HK-2 (cell line): ENCODE results near the gene AFF1.
"Not testable (repeated sequence)": the region's sequence is repeated elsewhere in the genome, so short reads cannot be mapped to it uniquely, and the experiment has no call there.

Experiments used
- DNase-seq: peaks from one replicate; pipeline ENCODE4 v3.0.0-alpha.2; 2018; ENCODE audit not compliant: unreplicated experiment

Gene AFF1

GRCh38 chr4:87036713-87037112 lies 101.9 kb downstream of the AFF1 start:
- no peak for DNase-seq

GRCh38 chr4:87037171-87037570 lies 102.4 kb downstream of the AFF1 start:
- DNase-seq: not testable (repeated sequence)

- no peak for DNase-seq
Observed at GRCh38 chr4:87037671-87038334, 103.0 kb downstream of the AFF1 start.

GRCh38 chr4:87038837-87039615 lies 104.2 kb downstream of the AFF1 start:
- peak; percentile 90 for DNase-seq

- DNase-seq: no peak
Observed at GRCh38 chr4:87041141-87041540, 106.3 kb downstream of the AFF1 start.

- DNase-seq: no peak
Observed at GRCh38 chr4:87042221-87042620, 107.4 kb downstream of the AFF1 start.

GRCh38 chr4:87042986-87043820 lies 108.4 kb downstream of the AFF1 start:
- no peak for DNase-seq

GRCh38 chr4:87044511-87045233 lies 109.9 kb downstream of the AFF1 start:
- no peak for DNase-seq

GRCh38 chr4:87045234-87045558 lies 110.4 kb downstream of the AFF1 start:
- no peak for DNase-seq

- no peak for DNase-seq
Observed at GRCh38 chr4:87045659-87046058, 110.8 kb downstream of the AFF1 start.

- DNase-seq: no peak
Observed at GRCh38 chr4:87046121-87046551, 111.3 kb downstream of the AFF1 start.

- DNase-seq: no peak
Observed at GRCh38 chr4:87047281-87047798, 112.5 kb downstream of the AFF1 start.

GRCh38 chr4:87049508-87049907 lies 114.7 kb downstream of the AFF1 start:
- no peak for DNase-seq

GRCh38 chr4:87050596-87050995 lies 115.8 kb downstream of the AFF1 start:
- no peak for DNase-seq

- DNase-seq: no peak
Observed at GRCh38 chr4:87051121-87051713, 116.4 kb downstream of the AFF1 start.

GRCh38 chr4:87052615-87053014 lies 117.8 kb downstream of the AFF1 start:
- no peak for DNase-seq

- DNase-seq: no peak
Observed at GRCh38 chr4:87053176-87053658, 118.4 kb downstream of the AFF1 start.

- DNase-seq: no peak
Observed at GRCh38 chr4:87053802-87054767, 119.3 kb downstream of the AFF1 start.

- no peak for DNase-seq
Observed at GRCh38 chr4:87054900-87055299, 120.1 kb downstream of the AFF1 start.

- no peak for DNase-seq
Observed at GRCh38 chr4:87055311-87055710, 120.5 kb downstream of the AFF1 start.
